NB4 (cell line): ENCODE data around the gene NNMT.

Experiments used
- DNase-seq: peaks from one replicate; pipeline ENCODE4 v3.0.0; 2010; ENCODE audit warnings: low read depth
- H3K4me3 ChIP-seq: one replicate; pipeline ENCODE4 v1.5.1; 2011; ENCODE audit warnings: mild to moderate bottlenecking, low read depth, low read length, moderate library complexity
- CTCF ChIP-seq: IDR thresholded peaks from one replicate; pipeline ENCODE4 v1.5.1; 2012; ENCODE audit warnings: low read depth, low read length
- MAX ChIP-seq: IDR thresholded peaks from 2 replicates; pipeline ENCODE4 v1.6.1; 2011; ENCODE audit warnings: low read depth, low read length
- MYC ChIP-seq: IDR thresholded peaks from 2 replicates; pipeline ENCODE4 v1.6.1; 2011; ENCODE audit warnings: low read depth, low read length
- POLR2A ChIP-seq: IDR thresholded peaks from 2 replicates; pipeline ENCODE4 v1.6.1; 2011; ENCODE audit warnings: mild to moderate bottlenecking; ENCODE audit not compliant: insufficient read length; ENCODE audit errors: extremely low read depth

Gene NNMT

DNA sequence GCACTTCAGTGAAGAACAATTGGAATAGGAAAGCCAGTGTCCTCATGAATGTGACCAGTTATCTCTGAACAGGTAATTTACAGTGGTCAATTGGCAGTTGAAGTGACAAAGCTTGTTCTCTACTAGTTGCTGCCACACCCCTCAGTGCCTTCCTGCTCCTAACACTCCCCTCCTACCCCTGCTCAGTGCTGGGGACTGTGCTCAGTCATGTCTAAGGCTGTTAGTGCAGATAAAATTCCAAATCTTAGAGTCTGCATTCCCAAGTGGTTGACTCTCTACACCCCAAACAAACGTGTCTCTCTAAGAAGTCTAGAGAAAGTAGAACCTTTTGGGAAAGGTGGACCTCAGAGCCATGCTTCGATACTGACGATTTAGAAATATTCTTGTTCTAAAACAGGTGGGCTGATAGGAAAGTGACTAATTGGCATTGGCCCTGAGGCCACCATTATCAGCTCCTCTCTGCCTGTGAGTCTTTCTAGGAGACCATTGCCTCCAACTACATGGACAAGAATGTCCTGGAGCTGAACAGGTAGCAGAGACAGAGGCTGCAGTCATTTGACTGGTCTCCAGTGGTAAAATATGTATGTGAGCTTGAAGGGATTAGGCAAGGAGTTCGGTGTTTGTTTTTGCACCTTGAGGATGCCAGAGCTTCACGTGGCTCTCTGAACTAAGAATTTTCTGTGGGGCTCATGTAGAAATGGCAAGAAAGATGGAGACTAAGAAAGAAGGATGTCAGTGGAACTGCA lies 22.1 kb upstream of the NNMT start:
- no peak for DNase-seq
- no peak overlapping the region for H3K4me3 ChIP-seq
- TF ChIP-seq CTCF: no peak
- no peak for TF ChIP-seq MAX
- no peak for TF ChIP-seq POLR2A

DNA sequence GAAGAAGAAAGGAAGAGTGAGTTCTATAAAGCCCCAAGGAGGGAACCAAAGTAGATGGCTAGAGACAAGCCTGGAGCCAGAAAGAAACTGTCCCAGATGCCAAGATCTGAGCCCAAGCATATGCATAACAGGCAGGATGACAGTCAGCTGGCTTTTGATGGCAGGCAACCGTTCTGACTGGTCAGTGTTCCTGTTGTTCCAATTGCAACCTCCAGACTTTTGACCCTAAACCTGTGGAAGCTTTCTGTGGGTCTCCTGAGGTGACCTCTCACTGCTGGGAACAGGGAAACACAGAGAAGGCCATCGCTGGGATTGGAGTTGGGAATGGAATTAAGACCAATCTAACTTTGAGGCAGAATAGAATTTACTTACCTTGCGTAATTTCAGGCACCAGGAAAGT lies 21.6 kb upstream of the NNMT start:
- TF ChIP-seq MYC: no peak
- TF ChIP-seq CTCF: no peak
- no peak for TF ChIP-seq POLR2A
- TF ChIP-seq MAX: no peak
- no peak overlapping the region for H3K4me3 ChIP-seq
- DNase-seq: no peak

DNA sequence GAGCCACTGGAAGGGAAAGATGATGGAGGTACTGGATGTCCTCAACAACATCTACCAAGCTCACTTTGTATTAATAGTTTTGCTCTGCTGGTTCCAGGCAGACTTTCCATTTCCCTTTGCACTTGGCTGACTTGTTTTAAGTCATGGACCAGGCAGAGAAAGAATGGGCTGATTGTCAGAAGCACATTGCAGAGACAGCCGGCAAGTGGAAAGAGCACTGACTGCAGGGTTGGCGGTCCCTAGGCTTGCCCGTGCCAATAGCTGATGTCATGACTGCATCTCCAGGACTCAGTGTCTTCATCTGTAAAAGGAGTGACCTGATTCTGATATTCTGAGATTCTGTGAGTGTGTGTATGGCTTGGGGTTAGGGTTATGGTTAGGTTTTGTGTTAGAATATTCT lies 20.9 kb upstream of the NNMT start:
- no peak overlapping the region for H3K4me3 ChIP-seq
- TF ChIP-seq POLR2A: no peak
- no peak for TF ChIP-seq MAX
- TF ChIP-seq MYC: no peak
- no peak for TF ChIP-seq CTCF
- DNase-seq: no peak

DNA sequence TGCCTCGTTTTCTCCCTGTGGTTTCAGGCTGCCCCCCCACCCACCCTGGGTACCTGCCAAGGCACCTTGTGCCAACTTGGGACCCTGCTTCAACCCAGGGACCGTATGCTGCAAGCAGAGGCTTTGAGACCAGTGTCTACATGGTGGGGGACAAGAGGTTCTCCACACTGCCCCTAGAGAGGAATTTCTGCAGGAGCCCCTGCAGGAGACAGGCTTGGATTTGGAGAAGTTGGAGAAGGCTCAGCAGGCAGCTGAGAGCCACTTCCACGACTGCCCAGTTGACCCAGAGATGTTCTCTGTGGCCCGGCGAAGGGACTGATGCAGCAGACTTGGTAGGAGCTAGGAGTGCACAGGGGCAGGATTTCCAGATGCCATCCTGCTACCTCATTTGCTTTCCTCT lies 20.1 kb upstream of the NNMT start:
- no peak overlapping the region for H3K4me3 ChIP-seq
- DNase-seq: no peak
- TF ChIP-seq POLR2A: no peak
- no peak for TF ChIP-seq CTCF
- TF ChIP-seq MAX: no peak
- TF ChIP-seq MYC: no peak

DNA sequence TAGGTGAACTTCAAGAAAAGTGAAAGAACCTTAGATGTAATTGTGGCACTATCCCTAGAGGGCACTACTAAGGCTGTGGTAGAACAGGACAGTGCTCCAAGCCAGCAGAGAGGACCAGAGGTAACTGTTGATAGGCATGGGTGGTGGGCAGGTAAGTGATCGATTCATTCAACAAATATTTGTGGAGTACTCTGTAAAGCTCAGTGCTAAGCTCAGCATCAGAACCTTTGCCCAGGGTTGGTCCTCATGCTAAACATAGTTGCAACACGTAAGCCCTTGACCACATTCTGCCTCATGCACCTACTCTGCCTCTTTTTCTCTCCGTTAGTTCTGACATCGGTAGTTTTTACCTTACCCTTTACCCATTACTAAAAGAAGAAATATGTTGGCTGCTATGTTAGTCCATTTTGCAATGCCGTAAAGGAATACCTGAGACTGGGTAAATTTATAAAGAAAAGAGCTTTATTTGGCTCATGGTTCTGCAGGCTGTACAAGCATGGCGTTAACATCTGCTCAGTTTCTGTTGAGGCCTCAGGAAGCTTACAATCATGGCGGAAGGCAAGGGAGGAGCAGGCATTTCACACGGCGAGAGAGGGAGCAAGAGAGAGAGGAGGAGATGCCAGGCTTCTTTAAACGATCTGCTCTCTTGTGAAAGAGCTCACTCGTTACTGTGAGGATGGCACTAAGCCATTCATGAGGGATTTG lies 18.4 kb upstream of the NNMT start:
- no peak for TF ChIP-seq MAX
- no peak for TF ChIP-seq POLR2A
- TF ChIP-seq MYC: no peak
- TF ChIP-seq CTCF: no peak
- no peak for DNase-seq
- H3K4me3 ChIP-seq: no peak overlapping the region
